ENCODE measurements around the gene PAXX. TPM values are rescaled to one million over a fixed set of nuclear protein-coding genes. Genes with fewer than 3 reads are reported as not detected.
"Not testable (repeated sequence)": the region's sequence is repeated elsewhere in the genome, so short reads cannot be mapped to it uniquely, and the experiment has no call there.

Gene PAXX
- total RNA-seq, 4 donors from 2014 or later: 65.7 to 142 (median 68.9) TPM

DNA sequence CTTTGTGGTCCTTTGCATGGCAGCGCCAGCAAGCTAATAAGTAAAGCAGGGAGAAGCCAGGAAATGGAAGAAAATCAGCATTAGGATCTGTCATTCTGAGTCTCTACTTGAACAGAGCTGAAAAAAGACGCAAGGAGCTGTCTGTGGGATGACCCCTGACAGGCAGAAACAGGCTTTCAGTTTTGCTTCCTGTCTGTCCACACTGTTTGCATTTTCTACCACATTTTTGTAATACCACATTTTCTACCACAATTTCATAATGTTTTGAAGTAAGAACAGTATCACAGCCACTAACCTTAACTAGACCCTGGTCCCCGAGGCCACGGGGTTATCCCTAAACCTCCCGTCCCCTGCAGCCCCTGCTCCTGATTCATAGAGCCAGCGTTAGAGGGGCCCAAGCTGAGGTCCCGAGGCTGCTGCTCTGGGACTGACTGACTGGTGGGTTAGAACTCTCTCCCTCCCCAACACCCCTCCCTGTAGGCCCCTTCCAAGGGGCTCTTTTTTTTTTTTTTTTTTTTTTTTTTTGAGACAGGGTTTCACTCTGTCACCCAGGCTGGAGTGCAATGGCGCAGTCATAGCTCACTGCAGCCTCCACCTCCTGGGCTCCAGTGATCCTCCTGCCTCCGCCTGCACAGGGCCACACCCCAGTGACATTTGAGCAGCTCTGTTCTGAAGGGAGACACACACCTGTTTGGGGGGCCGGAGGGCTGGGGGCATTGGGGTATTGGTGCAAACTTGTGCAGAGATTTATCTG is 8.1 kb downstream of the PAXX start:
- 42 to 49% methylated on average over 10 of the region's 10 CpGs for WGBS, 2 donors
- H3K36me3 ChIP-seq: no peaks in the 10 kb centered on the region
- H3K27ac ChIP-seq: peak overlapping the region in 3 of 4 donors; percentile 31 to 53 (median 44)
- H3K4me1 ChIP-seq: peaks cover 0 to 43% (median 33%) of the 10 kb centered on the region in 4 donors
- no peak for DNase-seq (ENCODE audit: low spot score in 2 of 2)
- no peak for TF ChIP-seq EP300 (IDR thresholded peaks at IDR 0.05)
- TF ChIP-seq, protein P1, sequence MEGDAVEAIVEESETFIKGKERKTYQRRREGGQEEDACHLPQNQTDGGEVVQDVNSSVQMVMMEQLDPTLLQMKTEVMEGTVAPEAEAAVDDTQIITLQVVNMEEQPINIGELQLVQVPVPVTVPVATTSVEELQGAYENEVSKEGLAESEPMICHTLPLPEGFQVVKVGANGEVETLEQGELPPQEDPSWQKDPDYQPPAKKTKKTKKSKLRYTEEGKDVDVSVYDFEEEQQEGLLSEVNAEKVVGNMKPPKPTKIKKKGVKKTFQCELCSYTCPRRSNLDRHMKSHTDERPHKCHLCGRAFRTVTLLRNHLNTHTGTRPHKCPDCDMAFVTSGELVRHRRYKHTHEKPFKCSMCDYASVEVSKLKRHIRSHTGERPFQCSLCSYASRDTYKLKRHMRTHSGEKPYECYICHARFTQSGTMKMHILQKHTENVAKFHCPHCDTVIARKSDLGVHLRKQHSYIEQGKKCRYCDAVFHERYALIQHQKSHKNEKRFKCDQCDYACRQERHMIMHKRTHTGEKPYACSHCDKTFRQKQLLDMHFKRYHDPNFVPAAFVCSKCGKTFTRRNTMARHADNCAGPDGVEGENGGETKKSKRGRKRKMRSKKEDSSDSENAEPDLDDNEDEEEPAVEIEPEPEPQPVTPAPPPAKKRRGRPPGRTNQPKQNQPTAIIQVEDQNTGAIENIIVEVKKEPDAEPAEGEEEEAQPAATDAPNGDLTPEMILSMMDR (IDR thresholded peaks at IDR 0.05): no peak
- TF ChIP-seq POLR2A (IDR thresholded peaks at IDR 0.05): no peak
- no peak overlapping the region for H3K4me3 ChIP-seq
- H3K9me3 ChIP-seq: peaks cover 0 to 5% (median 0%) of the 10 kb centered on the region in 4 donors
- H3K27me3 ChIP-seq: no peaks in the 10 kb centered on the region

DNA sequence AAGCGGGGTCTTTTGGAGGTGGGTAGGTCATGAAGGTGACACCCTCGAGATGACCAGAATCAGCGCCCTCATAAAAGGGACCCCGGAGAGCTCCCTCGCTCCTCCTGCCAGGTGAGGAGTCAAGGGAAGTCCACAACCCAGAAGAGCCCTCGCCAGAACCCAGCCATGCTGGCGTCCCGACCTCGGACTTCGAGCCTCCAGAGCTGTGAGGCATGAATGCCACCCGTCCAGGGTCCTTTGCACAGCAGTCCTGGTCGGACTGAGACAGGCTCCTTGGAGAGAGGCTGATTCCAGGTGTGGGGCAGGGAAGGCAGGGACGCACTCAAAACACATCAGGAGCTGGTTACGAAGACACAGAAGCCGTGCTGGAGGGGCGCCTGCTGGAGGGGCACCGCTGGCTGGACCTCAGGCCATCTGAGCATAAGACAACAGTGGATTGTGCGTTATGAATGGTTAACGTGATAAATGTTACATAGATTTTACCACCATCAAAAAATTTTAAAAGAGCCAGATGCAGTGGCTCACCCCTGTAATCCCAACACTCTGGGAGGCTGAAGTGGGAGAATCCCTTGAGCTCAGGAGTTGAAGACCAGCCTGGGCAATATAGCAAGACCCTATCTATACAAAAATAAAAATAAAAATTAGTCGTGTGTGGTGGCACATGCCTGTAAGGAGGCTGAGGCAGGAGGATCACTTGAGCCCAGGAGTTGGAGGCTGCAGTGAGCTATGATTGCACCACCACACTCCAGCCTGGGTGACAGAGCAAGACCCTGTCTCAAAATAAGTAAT is 9.8 kb downstream of the PAXX start:
- H3K4me1 ChIP-seq: peaks cover 0 to 39% (median 24%) of the 10 kb centered on the region in 4 donors
- peaks cover 0 to 5% (median 0%) of the 10 kb centered on the region in 4 donors for H3K9me3 ChIP-seq
- peaks cover 0 to 7% (median 0%) of the 10 kb centered on the region in 3 donors for H3K36me3 ChIP-seq
- TF ChIP-seq, protein P1 (IDR thresholded peaks at IDR 0.05): no peak
- TF ChIP-seq EP300 (IDR thresholded peaks at IDR 0.05): no peak
- TF ChIP-seq POLR2A (IDR thresholded peaks at IDR 0.05): no peak
- no peak overlapping the region for H3K27ac ChIP-seq
- no peak overlapping the region for H3K4me3 ChIP-seq
- no peak for DNase-seq (ENCODE audit: low spot score in 2 of 2)
- 88 to 91% methylated on average over 20 of the region's 20 CpGs for WGBS, 2 donors
- H3K27me3 ChIP-seq: no peaks in the 10 kb centered on the region

DNA sequence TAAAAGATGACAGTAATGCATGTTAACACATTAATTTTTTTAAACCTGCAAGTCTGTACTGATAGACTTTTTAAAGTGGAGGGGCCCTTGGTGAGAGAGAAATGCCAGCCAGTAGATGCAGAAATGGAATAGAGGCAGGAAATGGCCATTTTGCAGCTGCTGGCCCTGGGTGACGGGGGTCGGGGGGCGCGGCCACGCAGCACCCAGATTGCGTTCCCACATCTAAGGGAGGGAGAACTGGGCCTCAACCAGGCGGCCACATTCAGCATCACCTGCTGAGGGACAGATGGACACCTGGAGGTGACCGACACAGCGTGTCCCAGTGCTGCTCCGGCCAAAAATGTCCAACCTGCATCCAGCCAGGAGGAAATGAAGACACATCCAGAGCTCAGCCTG is 10.4 kb downstream of the PAXX start:
- peaks cover 0 to 5% (median 0%) of the 10 kb centered on the region in 4 donors for H3K9me3 ChIP-seq
- H3K4me1 ChIP-seq: peaks cover 0 to 39% (median 19%) of the 10 kb centered on the region in 4 donors
- DNase-seq (ENCODE audit: low spot score in 2 of 2): no peak
- no peak overlapping the region for H3K27ac ChIP-seq
- 87 to 88% methylated on average over 10 of the region's 10 CpGs for WGBS, 2 donors
- H3K4me3 ChIP-seq: no peak overlapping the region
- no peaks in the 10 kb centered on the region for H3K27me3 ChIP-seq
- peaks cover 0 to 13% (median 0%) of the 10 kb centered on the region in 3 donors for H3K36me3 ChIP-seq
- TF ChIP-seq POLR2A (IDR thresholded peaks at IDR 0.05) (no peak), EP300 (IDR thresholded peaks at IDR 0.05) (no peak)
- TF ChIP-seq, protein P1 (IDR thresholded peaks at IDR 0.05): no peak

DNA sequence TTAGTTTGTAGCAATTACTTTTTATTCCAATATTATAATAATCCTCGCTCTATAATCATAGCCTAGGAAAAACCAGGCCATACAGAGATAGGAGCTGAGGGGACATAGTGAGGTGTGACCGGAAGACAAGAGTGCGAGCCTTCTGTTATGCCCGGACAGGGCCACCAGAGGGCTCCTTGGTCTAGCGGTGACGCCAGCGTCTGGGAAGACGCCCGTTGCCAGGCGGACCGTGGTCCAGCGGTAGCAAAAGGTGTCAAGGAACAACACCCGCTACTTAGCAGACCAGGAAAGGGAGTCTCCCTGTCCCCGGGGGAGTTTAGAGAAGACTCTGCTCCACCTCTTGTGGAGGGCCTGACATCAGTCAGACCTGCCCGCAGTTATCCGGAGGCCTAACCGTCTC is 12.1 kb downstream of the PAXX start:
- DNase-seq (ENCODE audit: low spot score in 2 of 2); H3K27me3 ChIP-seq; H3K27ac ChIP-seq; H3K4me3 ChIP-seq; H3K9me3 ChIP-seq: not testable (repeated sequence)
- 41 to 44% methylated on average over 17 of the region's 17 CpGs for WGBS, 2 donors
- H3K36me3 ChIP-seq: peaks cover 0 to 29% (median 0%) of the 10 kb centered on the region in 3 donors
- peaks cover 0 to 40% (median 15%) of the 10 kb centered on the region in 4 donors for H3K4me1 ChIP-seq
- TF ChIP-seq, protein P1 (IDR thresholded peaks at IDR 0.05): peak; percentile 38 to 67 (median 50)

All from tibial nerve (tissue), 4 donors.